A549 (cell line): Measurements from ENCODE around the gene XPOT. TPM values are rescaled to one million over a fixed set of nuclear protein-coding genes. Genes with fewer than 3 reads are reported as not detected.

Source experiments
- ATAC-seq, 2 experiments: fragments of 200-7000 bp in 1 of 2; fragments of >200 bp in 1 of 2; cut with Nextera tagmentation in 1 of 2; cut with Tn5 transposase in 1 of 2; 3 replicates each; pipeline versions ENCODE4 v1.8.0 to v1.9.1; 2018 to 2020; ENCODE audit warnings: mild to moderate bottlenecking in 1 of 2, moderate library complexity in 1 of 2
- CTCF ChIA-PET: fragments of 300-600 bp; sonication (Branson Sonifier 250); formaldehyde crosslinking; extraction: SDS; loops from one replicate; lab custom pipeline; 2021; ENCODE audit warnings: antibody characterized with exemption, inconsistent platforms; lab: Yijun Ruan, JAX
- POLR2A ChIA-PET: fragments of 350-600 bp; formaldehyde crosslinking; extraction: SDS; loops from one replicate; lab custom pipeline; 2021; ENCODE audit warnings: antibody characterized with exemption, inconsistent platforms; lab: Yijun Ruan, JAX
- DNase-seq, 2 experiments: peaks; one replicate each; pipeline versions ENCODE4 v3.0.0 to v3.0.0-alpha.2; 2011 to 2016; ENCODE audit warnings: low read depth in 1 of 2, low spot score in 1 of 2
- FAIRE-seq: peaks from 2 replicates; lab custom pipeline; 2011; peaks lifted over from hg19 to GRCh38; lab: Jason Lieb, UNC
- H3K27ac ChIP-seq, 2 experiments: fragments of >200 bp; sonication (Bioruptor Twin); formaldehyde crosslinking; 3 replicates each; pipeline ENCODE4 v1.5.1; 2016 to 2017
- H3K4me1 ChIP-seq: fragments of >200 bp; sonication (Bioruptor Twin); formaldehyde crosslinking; 3 replicates; pipeline ENCODE4 v1.6.1; 2016
- H3K4me2 ChIP-seq: fragments of >200 bp; sonication (Bioruptor Twin); formaldehyde crosslinking; 3 replicates; pipeline ENCODE4 v1.6.1; 2016
- H3K4me3 ChIP-seq: fragments of >200 bp; sonication (Bioruptor Twin); formaldehyde crosslinking; 3 replicates; pipeline ENCODE4 v1.5.1; 2016
- H3K9me3 ChIP-seq: fragments of >200 bp; sonication (Bioruptor Twin); formaldehyde crosslinking; 3 replicates; pipeline ENCODE4 v1.6.1; 2016
- CEBPB ChIP-seq, 2 experiments: fragments of >200 bp in 1 of 2; sonication (Bioruptor Twin) in 1 of 2; formaldehyde crosslinking in 1 of 2; IDR thresholded peaks; 2 replicates each; pipeline ENCODE4 v1.6.1; 2012 to 2016
- CHD2 ChIP-seq: fragments of 150-350 bp; IDR thresholded peaks from 2 replicates; pipeline ENCODE4 v1.6.1; 2014; ENCODE audit warnings: low read length; ENCODE audit not compliant: partially characterized antibody
- CHD4 ChIP-seq: fragments of 200-600 bp; sonication (generic); IDR thresholded peaks from 2 replicates; pipeline ENCODE4 v1.6.1; 2016; ENCODE audit warnings: antibody characterized with exemption, mild to moderate bottlenecking, borderline replicate concordance
- CTCF ChIP-seq: fragments of >200 bp; sonication (Bioruptor Twin); formaldehyde crosslinking; IDR thresholded peaks from 3 replicates; pipeline ENCODE4 v1.5.1; 2016
- EHMT2 ChIP-seq: fragments of 200-600 bp; sonication (generic); IDR thresholded peaks from 2 replicates; pipeline ENCODE4 v1.6.1; 2016; ENCODE audit warnings: antibody characterized with exemption, low read depth, mild to moderate bottlenecking, moderate library complexity
- EP300 ChIP-seq, 2 experiments: fragments of >200 bp; sonication (Bioruptor Twin); formaldehyde crosslinking; IDR thresholded peaks; 2 replicates in 1 of 2; 3 replicates in 1 of 2; pipeline ENCODE4 v1.6.1; 2016 to 2017
- FOXS1 ChIP-seq: fragments of 250-450 bp; sonication (Bioruptor Pico); IDR thresholded peaks from 2 replicates; pipeline ENCODE4 v1.5.0; 2020; ENCODE audit warnings: mild to moderate bottlenecking, moderate library complexity
- HEYL ChIP-seq: fragments of 250-450 bp; sonication (Bioruptor Pico); IDR thresholded peaks from 2 replicates; pipeline ENCODE4 v1.8.0; 2021; ENCODE audit warnings: mild to moderate bottlenecking, moderate library complexity
- HOXA7 ChIP-seq: fragments of 250-450 bp; sonication (Bioruptor Pico); IDR thresholded peaks from 2 replicates; pipeline ENCODE4 v1.5.0; 2020; ENCODE audit warnings: mild to moderate bottlenecking, moderate library complexity
- HOXB5 ChIP-seq: fragments of 250-450 bp; sonication (Bioruptor Pico); IDR thresholded peaks from 2 replicates; pipeline ENCODE4 v1.5.0; 2020; ENCODE audit warnings: mild to moderate bottlenecking, moderate library complexity
- JUN ChIP-seq, 2 experiments: fragments of >200 bp; sonication (Bioruptor Twin); formaldehyde crosslinking; IDR thresholded peaks; 2 replicates in 1 of 2; 3 replicates in 1 of 2; pipeline ENCODE4 v1.6.1; 2016 to 2017
- MAZ ChIP-seq: fragments of 150-350 bp; IDR thresholded peaks from 2 replicates; pipeline ENCODE4 v1.6.1; 2014; ENCODE audit warnings: antibody characterized with exemption, low read depth, low read length, borderline replicate concordance
- NR3C1 ChIP-seq: fragments of >200 bp; sonication (Bioruptor Twin); formaldehyde crosslinking; IDR thresholded peaks from 3 replicates; pipeline ENCODE4 v1.6.1; 2017
- PBX3 ChIP-seq: IDR thresholded peaks from 2 replicates; pipeline ENCODE4 v1.6.1; 2012
- PHF8 ChIP-seq: fragments of 200-600 bp; sonication (generic); IDR thresholded peaks from 2 replicates; pipeline ENCODE4 v1.6.1; 2016; ENCODE audit warnings: low read depth, mild to moderate bottlenecking, antibody characterized with exemption, moderate library complexity, borderline replicate concordance
- POLR2AphosphoS2 ChIP-seq: conservative IDR thresholded peaks from 2 replicates; pipeline ENCODE4 v1.6.1; 2012; ENCODE audit warnings: low read length, improper control_type of control experiment, inconsistent platforms
- RARB ChIP-seq: fragments of 250-450 bp; sonication (Bioruptor Pico); IDR thresholded peaks from 2 replicates; pipeline ENCODE4 v1.8.0; 2021; ENCODE audit warnings: mild to moderate bottlenecking, moderate library complexity
- REST ChIP-seq: fragments of 200-600 bp; sonication (generic); IDR thresholded peaks from 2 replicates; pipeline ENCODE4 v1.6.1; 2016; ENCODE audit warnings: antibody characterized with exemption, mild to moderate bottlenecking, moderate library complexity
- RNF2 ChIP-seq: fragments of 200-600 bp; sonication (generic); IDR thresholded peaks from 2 replicates; pipeline ENCODE4 v1.6.1; 2016; ENCODE audit warnings: low read depth, mild to moderate bottlenecking, antibody characterized with exemption, moderate library complexity, borderline replicate concordance
- SMC3 ChIP-seq: fragments of >200 bp; sonication (Bioruptor Twin); formaldehyde crosslinking; IDR thresholded peaks from 3 replicates; pipeline ENCODE4 v1.6.1; 2018; ENCODE audit warnings: inconsistent platforms
- TP53 ChIP-seq: fragments of 250-450 bp; sonication (Bioruptor Pico); IDR thresholded peaks from 2 replicates; pipeline ENCODE4 v1.5.0; 2021; ENCODE audit warnings: mild to moderate bottlenecking, moderate library complexity
- USF2 ChIP-seq: fragments of 450-650 bp; IDR thresholded peaks from 2 replicates; pipeline ENCODE4 v1.6.1; 2014; ENCODE audit warnings: antibody characterized with exemption
- ZFP36 ChIP-seq: fragments of 450-650 bp; IDR thresholded peaks from 2 replicates; pipeline ENCODE4 v1.6.1; 2014; ENCODE audit warnings: borderline replicate concordance; ENCODE audit not compliant: partially characterized antibody
- ZNF302 ChIP-seq: fragments of 250-450 bp; sonication (Bioruptor Pico); IDR thresholded peaks from 2 replicates; pipeline ENCODE4 v1.9.0; 2021; ENCODE audit warnings: inconsistent platforms, mild to moderate bottlenecking, moderate library complexity
- ZSCAN20 ChIP-seq: fragments of 250-450 bp; sonication (Bioruptor Pico); IDR thresholded peaks from 2 replicates; pipeline ENCODE4 v1.8.0; 2022; ENCODE audit warnings: mild to moderate bottlenecking, moderate library complexity
- WGBS: methylation state at CpG from one replicate; pipeline ENCODE4 v1.1.6; 2017; ENCODE audit errors: missing lambda C conversion rate; 5-methylcytosine and 5-hydroxymethylcytosine counted together
- polyA plus RNA-seq, 4 experiments: library from polyadenylated mRNA; depleted of rRNA in 3 of 4; stranded (reverse); fragments of >200 nt; fragmentation: RNase III in 1 of 4; extraction: RNeasy Plus Mini Kit Qiagen cat#74134 plus additional on column Dnase treatment in 1 of 4; gene quantifications; 2 replicates in 3 of 4; 3 replicates in 1 of 4; pipeline ENCODE4 v1.2.3, GENCODE V29; 2011 to 2017
- TF ChIP-seq, protein P1 (sequence below): IDR thresholded peaks from 2 replicates; pipeline ENCODE4 v1.6.1; 2012; ENCODE audit warnings: low read depth, borderline replicate concordance

XPOT gene
- polyA plus RNA-seq, 2 of the 4 experiments (the other 2 are of a cell fraction), result 65.9 to 229 TPM

DNA sequence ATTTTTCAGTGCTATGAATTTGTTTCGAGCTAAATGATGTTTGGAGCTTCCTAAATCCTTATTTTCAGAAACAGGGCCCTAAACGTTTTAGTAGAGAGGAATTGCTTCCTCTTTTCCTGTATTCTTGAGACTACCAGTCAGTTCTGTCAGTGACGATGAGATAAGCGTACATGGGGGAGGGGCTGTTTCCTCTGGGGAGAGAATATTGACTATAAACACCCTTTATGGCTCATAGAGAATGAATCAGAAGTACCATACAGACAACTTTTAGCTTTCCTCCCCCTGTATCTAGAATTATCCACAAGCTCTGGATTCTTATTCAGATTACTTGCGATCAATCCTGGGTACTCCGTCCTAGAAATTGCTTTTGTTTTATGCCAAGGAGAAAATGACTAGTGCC lies 52.8 kb downstream of the XPOT start:
- DNase-seq (no peak), FAIRE-seq (no peak), ATAC-seq (no peak)
- TF ChIP-seq, protein P1, sequence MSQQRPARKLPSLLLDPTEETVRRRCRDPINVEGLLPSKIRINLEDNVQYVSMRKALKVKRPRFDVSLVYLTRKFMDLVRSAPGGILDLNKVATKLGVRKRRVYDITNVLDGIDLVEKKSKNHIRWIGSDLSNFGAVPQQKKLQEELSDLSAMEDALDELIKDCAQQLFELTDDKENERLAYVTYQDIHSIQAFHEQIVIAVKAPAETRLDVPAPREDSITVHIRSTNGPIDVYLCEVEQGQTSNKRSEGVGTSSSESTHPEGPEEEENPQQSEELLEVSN, result no peak
- no peak for TF ChIP-seq USF2
- TF ChIP-seq RNF2, result no peak
- no peaks in the 10 kb centered on the region for H3K9me3 ChIP-seq
- H3K4me3 ChIP-seq, result no peak overlapping the region
- peaks cover 39% of the 10 kb centered on the region for H3K4me1 ChIP-seq
- H3K27ac ChIP-seq, result no peak overlapping the region
- ChIA-PET CTCF (interaction anchor here (1.2 kb wide), 1 partner anchor 151 kb away, joined by 4 read pairs; no protein-coding TSS in a partner anchor), POLR2A (no interaction called here)
- H3K4me2 ChIP-seq, result no peak overlapping the region
- WGBS, result 85% methylated on average over 6 of the region's 6 CpGs

DNA sequence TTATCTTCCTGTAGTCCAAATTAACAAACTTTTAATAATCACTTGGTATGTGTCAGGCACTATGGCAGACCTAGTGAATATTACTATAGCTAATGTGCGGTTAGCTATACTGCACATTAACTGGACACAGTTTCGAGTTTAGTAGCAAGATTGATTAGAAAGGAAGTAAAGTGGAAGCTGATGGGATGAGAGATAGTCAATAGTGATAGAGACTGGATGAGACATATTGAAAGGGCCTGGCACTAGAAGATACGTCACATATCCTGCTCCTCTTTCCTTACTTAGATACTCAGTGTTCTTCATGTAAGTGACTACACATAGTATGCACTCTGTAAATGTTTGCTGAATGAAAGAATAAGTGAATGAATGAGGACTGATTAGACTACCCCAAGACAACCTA lies 53.3 kb downstream of the XPOT start:
- ChIA-PET CTCF (interaction anchor here (1.2 kb wide), 1 partner anchor 151 kb away, joined by 4 read pairs; no protein-coding TSS in a partner anchor), POLR2A (no interaction called here)
- Histone ChIP-seq H3K4me2 (no peak overlapping the region), H3K9me3 (no peaks in the 10 kb centered on the region), H3K27ac (no peak overlapping the region), H3K4me3 (no peak overlapping the region), H3K4me1 (peaks cover 39% of the 10 kb centered on the region)
- FAIRE-seq (no peak), ATAC-seq (no peak), DNase-seq (no peak)
- 93% methylated on average over 3 of the region's 3 CpGs for WGBS
- no peak for TF ChIP-seq CHD2
- no peak for TF ChIP-seq SMC3
- TF ChIP-seq CHD4, result no peak
- TF ChIP-seq PBX3, result no peak
- TF ChIP-seq EP300 (IDR thresholded peaks at IDR 0.05), result no peak
- no peak for TF ChIP-seq FOXS1 (CRISPR knock-in tag)
- TF ChIP-seq ZSCAN20 (CRISPR knock-in tag), result no peak
- TF ChIP-seq HOXA7 (CRISPR knock-in tag), result no peak
- TF ChIP-seq, protein P1, result no peak
- no peak for TF ChIP-seq ZFP36
- TF ChIP-seq ZNF302, result no peak
- no peak for TF ChIP-seq CEBPB (IDR thresholded peaks at IDR 0.05)

DNA sequence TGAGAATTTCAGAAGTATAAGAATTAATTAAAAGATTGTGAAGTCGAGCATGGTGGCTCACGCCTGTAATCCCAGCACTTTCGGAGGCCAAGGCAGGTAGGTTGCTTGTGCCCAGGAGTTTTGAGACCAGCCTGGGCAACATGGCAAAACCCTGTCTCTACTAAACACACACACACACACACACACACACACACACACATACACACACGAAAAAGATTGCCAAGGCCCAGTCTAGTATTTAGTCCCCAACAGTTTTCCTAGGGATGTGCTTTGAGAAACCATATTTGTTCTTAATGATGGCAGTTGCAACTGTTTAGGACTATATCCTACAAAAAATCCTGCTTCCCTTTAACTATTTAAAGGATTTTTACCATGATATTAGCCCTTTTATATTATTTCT lies 53.7 kb downstream of the XPOT start:
- POLR2A ChIA-PET, result no interaction called here
- H3K4me1 ChIP-seq, result peaks cover 39% of the 10 kb centered on the region
- CTCF ChIA-PET, result no interaction called here
- H3K4me2 ChIP-seq, result no peak overlapping the region
- ATAC-seq, result no peak
- H3K9me3 ChIP-seq, result no peaks in the 10 kb centered on the region
- no peak overlapping the region for H3K4me3 ChIP-seq
- no peak overlapping the region for H3K27ac ChIP-seq
- FAIRE-seq, result no peak
- no peak for DNase-seq
- 68% methylated on average over 4 of the region's 4 CpGs for WGBS
- TF ChIP-seq CTCF (no peak), MAZ (no peak), EHMT2 (no peak), JUN (IDR thresholded peaks at IDR 0.05) (no peak), HOXA7 (CRISPR knock-in tag) (no peak), ZSCAN20 (CRISPR knock-in tag) (no peak), HOXB5 (CRISPR knock-in tag) (no peak), RNF2 (no peak), REST (no peak), TP53 (CRISPR knock-in tag) (no peak), RARB (no peak), HEYL (CRISPR knock-in tag) (no peak), NR3C1 (no peak), PHF8 (no peak), POLR2AphosphoS2 (no peak)
